Ovary (tissue), 9 donors: ENCODE measurements around the gene CYP19A1. TPM values are rescaled to one million over a fixed set of nuclear protein-coding genes. Genes with fewer than 3 reads are reported as not detected.

Experiments used
- DNase-seq, 5 donors: peaks; one replicate each; pipeline ENCODE4 v3.0.0-alpha.2; 2019 to 2020
- H3K27ac ChIP-seq, 2 donors: fragments of 200-600 bp; one replicate each; pipeline versions ENCODE4 v1.5.1 to v1.8.0; 2019 to 2022
- H3K27me3 ChIP-seq: fragments of 200-600 bp; one replicate; pipeline ENCODE4 v1.8.0; 2022
- H3K36me3 ChIP-seq: fragments of 200-600 bp; sonication (generic); one replicate; pipeline ENCODE4 v1.5.1; 2019
- H3K4me1 ChIP-seq: one replicate; pipeline ENCODE4 v1.8.1; 2013; ENCODE audit warnings: mild to moderate bottlenecking, moderate library complexity; ENCODE audit not compliant: insufficient read depth
- H3K4me3 ChIP-seq: fragments of 200-600 bp; sonication (generic); one replicate; pipeline ENCODE4 v1.5.1; 2017
- H3K9me3 ChIP-seq, 2 donors: fragments of 200-600 bp in 1 of 2; sonication (generic) in 1 of 2; one replicate each; pipeline versions ENCODE4 v1.5.1 to v1.8.1; 2013 to 2019; ENCODE audit warnings: mild to moderate bottlenecking in 1 of 2, moderate library complexity in 1 of 2
- EP300 ChIP-seq: sonication (generic); formaldehyde crosslinking; IDR thresholded peaks from one replicate; pipeline ENCODE4 v1.6.1; 2017; ENCODE audit warnings: antibody characterized with exemption
- POLR2A ChIP-seq: fragments of 450-650 bp; IDR thresholded peaks from one replicate; pipeline ENCODE4 v1.6.1; 2017; ENCODE audit warnings: antibody characterized with exemption, mild to moderate bottlenecking, moderate library complexity
- WGBS, 3 donors: extraction: QIAGEN DNeasy Blood & Tissue Kit in 1 of 3; methylation state at CpG; one replicate each; pipeline versions ENCODE4 v1.1.5 to v1.1.7; 2013 to 2017; 5-methylcytosine and 5-hydroxymethylcytosine counted together
- intact Hi-C, 4 donors: fragments of 100-400 bp; cut with DNase I; formaldehyde crosslinking; loops; one replicate each; pipeline versions ENCODE4 v1.11.0 to v1.15.1; 2022 to 2023
- polyA plus RNA-seq, 2 donors: library from polyadenylated mRNA; stranded (reverse); fragments of 200-250 nt in 1 of 2; fragments of 350-450 nt in 1 of 2; fragmentation: Illumina TruSeq in 1 of 2; extraction: RNeasy Lipid Tissue Mini Kit (QIAGEN cat#74804) in 1 of 2; gene quantifications; one replicate each; pipeline ENCODE4 v1.2.3, GENCODE V29; 2013 to 2014
- total RNA-seq, 7 donors: library from RNA; depleted of rRNA in 2 of 7; stranded (reverse); fragments of >200 nt in 2 of 7; fragmentation: NEBNext Ultra II Directional in 3 of 7; extraction: Animal tissue kit (Norgen Biotek cat#: 25700) in 3 of 7; gene quantifications; one replicate each; pipeline versions ENCODE4 v1.1.0 to v1.2.4, GENCODE V29; 2016 to 2023
- TF ChIP-seq, protein P1 (sequence below), 3 donors: fragments of 450-650 bp in 2 of 3; fragments of 200-600 bp in 1 of 3; IDR thresholded peaks; one replicate each; pipeline versions ENCODE4 v1.5.1 to v1.8.0; 2016 to 2022; ENCODE audit warnings: antibody characterized with exemption in 3 of 3, mild to moderate bottlenecking in 1 of 3
- donor health status: DM: no; HTN: no; CAD: no; lungs with moderate emphysema.
- donor health status: DM: no; HTN: no; CAD: no.
- donor health status: Bipolar disorder and iron deficiency.
- donor health status: DM: yes; HTN: yes; CAD: no.
- donor health status: DM: no; HTN: no; CAD: no.
- donor health status: DM: yes; HTN: yes; CAD: no.

Gene CYP19A1
- total and polyA plus RNA-seq, 9 donors = 0.81 to 1,570 (median 1.4) TPM

DNA sequence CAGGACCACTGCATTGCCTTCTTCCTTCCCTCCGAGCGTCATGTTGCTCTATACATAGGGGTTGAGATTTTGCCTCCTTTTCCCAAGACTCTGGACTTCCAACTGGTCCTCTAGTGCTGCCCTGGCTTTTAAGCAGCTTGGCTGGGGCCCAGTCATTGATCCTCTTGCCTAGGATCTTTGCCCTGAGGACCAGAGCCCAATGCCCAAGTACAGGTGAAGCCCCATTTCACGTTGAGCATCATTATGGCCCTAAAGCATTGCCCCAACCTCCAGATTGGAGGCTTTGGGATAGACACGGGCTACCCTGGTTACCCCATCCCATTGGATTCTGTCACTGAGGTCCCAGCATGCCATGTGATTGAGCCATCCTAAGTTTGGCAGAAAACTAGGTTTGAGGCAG, 47.7 kb downstream of the CYP19A1 start:
- 82 to 98% (median 88%) methylated on average over 4 of the region's 4 CpGs for WGBS, 3 donors
- intact Hi-C loops = no loop called here
- no peaks in the 10 kb centered on the region for H3K9me3 ChIP-seq
- no peak for DNase-seq
- H3K27me3 ChIP-seq = no peaks in the 10 kb centered on the region
- TF ChIP-seq, protein P1, sequence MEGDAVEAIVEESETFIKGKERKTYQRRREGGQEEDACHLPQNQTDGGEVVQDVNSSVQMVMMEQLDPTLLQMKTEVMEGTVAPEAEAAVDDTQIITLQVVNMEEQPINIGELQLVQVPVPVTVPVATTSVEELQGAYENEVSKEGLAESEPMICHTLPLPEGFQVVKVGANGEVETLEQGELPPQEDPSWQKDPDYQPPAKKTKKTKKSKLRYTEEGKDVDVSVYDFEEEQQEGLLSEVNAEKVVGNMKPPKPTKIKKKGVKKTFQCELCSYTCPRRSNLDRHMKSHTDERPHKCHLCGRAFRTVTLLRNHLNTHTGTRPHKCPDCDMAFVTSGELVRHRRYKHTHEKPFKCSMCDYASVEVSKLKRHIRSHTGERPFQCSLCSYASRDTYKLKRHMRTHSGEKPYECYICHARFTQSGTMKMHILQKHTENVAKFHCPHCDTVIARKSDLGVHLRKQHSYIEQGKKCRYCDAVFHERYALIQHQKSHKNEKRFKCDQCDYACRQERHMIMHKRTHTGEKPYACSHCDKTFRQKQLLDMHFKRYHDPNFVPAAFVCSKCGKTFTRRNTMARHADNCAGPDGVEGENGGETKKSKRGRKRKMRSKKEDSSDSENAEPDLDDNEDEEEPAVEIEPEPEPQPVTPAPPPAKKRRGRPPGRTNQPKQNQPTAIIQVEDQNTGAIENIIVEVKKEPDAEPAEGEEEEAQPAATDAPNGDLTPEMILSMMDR (IDR thresholded peaks at IDR 0.05) = no peak
- no peak for TF ChIP-seq POLR2A
- no peaks in the 10 kb centered on the region for H3K4me1 ChIP-seq
- H3K4me3 ChIP-seq = no peak overlapping the region
- no peaks in the 10 kb centered on the region for H3K36me3 ChIP-seq
- H3K27ac ChIP-seq = no peak overlapping the region

DNA sequence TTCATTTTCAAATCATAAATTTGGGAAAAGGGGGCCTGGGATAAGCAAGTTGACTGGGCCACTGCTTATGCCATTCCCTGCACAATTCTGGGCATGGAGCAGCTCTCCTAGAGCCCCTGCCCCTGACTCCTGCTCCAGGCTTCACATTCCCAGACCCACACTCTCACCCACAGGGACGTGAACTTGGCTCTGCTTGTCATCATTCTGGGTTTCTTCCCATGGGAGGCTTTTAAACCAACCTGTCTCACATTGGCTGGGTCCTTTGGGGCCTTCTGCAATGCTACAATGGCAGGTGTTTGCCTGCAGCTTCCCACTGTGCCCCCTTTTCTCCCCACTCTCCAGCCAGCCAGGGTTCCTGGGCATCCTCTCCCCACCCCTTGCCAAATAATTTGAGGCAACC, 49.1 kb downstream of the CYP19A1 start:
- Histone ChIP-seq H3K36me3 (no peaks in the 10 kb centered on the region), H3K4me3 (no peak overlapping the region), H3K27me3 (no peaks in the 10 kb centered on the region), H3K27ac (no peak overlapping the region), H3K9me3 (no peaks in the 10 kb centered on the region), H3K4me1 (no peaks in the 10 kb centered on the region)
- TF ChIP-seq, protein P1 (IDR thresholded peaks at IDR 0.05) = no peak
- TF ChIP-seq EP300 (no peak), POLR2A (no peak)
- intact Hi-C loops = loop anchor here in 1 of 4 donors (10.0 kb wide), 1 partner anchor 96 kb away; no protein-coding TSS in a partner anchor
- WGBS, 3 donors = 69 to 95% (median 72%) methylated on average over 1 of the region's 1 CpG
- DNase-seq = no peak

DNA sequence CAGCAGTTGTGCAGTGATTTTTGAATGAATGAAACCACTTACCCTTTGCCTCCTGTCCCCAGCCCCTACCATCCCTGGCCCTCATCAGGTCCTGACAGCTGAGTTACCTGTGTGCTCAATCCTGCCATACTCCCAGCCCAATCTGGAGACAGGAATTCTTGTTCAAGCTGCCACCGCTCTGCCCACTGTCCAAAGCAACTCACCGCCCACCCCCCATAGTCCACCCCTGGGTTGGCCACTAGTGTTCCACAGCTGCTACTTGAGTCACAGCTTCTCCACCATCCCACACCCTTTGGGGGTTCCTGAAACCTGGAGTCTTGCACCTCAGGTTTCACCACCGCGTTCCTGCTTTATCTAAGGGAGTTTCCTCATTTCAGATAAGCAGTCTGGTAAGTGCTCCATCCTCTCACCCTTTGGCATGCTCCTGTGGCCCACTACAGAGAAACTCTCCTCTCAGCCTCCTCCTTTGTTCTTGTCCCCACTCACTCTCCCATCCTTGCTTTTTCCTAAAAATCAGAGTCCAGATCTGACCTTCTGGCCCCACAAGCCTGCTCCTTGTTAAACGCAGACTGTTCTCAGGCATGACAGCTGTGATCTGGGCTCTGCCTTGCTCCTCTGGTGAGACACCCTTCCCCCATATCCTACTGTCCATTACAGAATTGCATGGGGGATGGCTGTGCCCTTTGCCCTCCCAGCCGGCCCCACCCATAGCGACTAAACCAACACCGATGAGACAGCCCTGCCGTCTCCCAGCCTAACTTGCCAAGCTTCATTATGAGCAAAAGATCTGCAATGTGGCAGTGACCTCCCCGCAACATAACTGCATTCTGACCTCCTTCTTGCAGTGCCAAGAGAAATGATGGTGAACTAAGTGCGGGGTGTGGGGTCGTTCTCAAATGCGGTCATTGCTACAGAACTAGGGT, 50.0 kb downstream of the CYP19A1 start:
- no peak for DNase-seq
- Histone ChIP-seq H3K36me3 (no peaks in the 10 kb centered on the region), H3K9me3 (no peaks in the 10 kb centered on the region), H3K4me3 (no peak overlapping the region), H3K27me3 (no peaks in the 10 kb centered on the region), H3K4me1 (no peaks in the 10 kb centered on the region), H3K27ac (no peak overlapping the region)
- 66 to 79% (median 71%) methylated on average over 13 of the region's 13 CpGs for WGBS, 3 donors
- TF ChIP-seq POLR2A (no peak), EP300 (no peak)
- TF ChIP-seq, protein P1 (IDR thresholded peaks at IDR 0.05) = no peak
- intact Hi-C loops = loop anchor here in 1 of 4 donors (10.0 kb wide), 1 partner anchor 96 kb away; no protein-coding TSS in a partner anchor

DNA sequence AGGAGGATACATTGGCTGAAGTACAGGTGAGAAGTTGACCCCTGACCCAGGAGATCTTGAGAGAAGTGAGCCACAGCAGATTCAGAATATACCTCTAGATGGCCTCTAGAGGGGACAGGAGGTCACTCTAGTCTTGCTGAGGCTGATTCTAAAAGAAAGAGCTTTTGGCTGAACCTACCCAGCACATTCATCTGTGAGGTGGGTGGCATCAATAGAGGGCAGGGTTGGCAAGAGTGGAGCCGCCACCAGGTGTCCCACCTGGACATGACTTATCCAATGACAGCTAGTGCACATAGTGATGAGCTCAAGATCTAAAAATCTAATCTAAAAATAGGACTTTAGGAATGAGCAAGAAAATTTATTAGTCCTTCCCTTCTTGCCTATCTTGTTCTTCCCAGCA, 51.6 kb downstream of the CYP19A1 start:
- TF ChIP-seq EP300 (no peak), POLR2A (no peak)
- TF ChIP-seq, protein P1 (IDR thresholded peaks at IDR 0.05) = no peak
- intact Hi-C loops = loop anchor here in 1 of 4 donors (10.0 kb wide), 1 partner anchor 98 kb away; no protein-coding TSS in a partner anchor
- no peak for DNase-seq
- Histone ChIP-seq H3K27ac (no peak overlapping the region), H3K9me3 (no peaks in the 10 kb centered on the region), H3K36me3 (no peaks in the 10 kb centered on the region), H3K4me3 (no peak overlapping the region), H3K27me3 (no peaks in the 10 kb centered on the region), H3K4me1 (no peaks in the 10 kb centered on the region)
- 86 to 88% (median 86%) methylated on average over 1 of the region's 1 CpG for WGBS, 3 donors
